Esophagus squamous epithelium (tissue), 4 donors: ENCODE data around the gene SYNPO.

ENCODE experiments used
- CTCF ChIP-seq, 6 experiments: fragments of 450-650 bp in 4 of 6; fragments of 200-600 bp in 2 of 6; sonication (generic) in 2 of 6; IDR thresholded peaks; one replicate each; pipeline ENCODE4 v1.5.1; 2016 to 2019; ENCODE audit warnings: antibody characterized with exemption in 6 of 6, mild to moderate bottlenecking in 4 of 6, moderate library complexity in 4 of 6
- POLR2A ChIP-seq, 4 donors: fragments of 450-650 bp; IDR thresholded peaks; one replicate each; pipeline ENCODE4 v1.6.1; 2017; ENCODE audit warnings: antibody characterized with exemption in 4 of 4, mild to moderate bottlenecking in 4 of 4, moderate library complexity in 3 of 4

GRCh38 chr5:150609843-150610584, 30.4 kb upstream of the SYNPO start:
- TF ChIP-seq CTCF (IDR thresholded peaks at IDR 0.05), result no peak
- no peak for TF ChIP-seq POLR2A (IDR thresholded peaks at IDR 0.05)
